B cell (primary cell): ENCODE results near the gene CWC25. TPM values are rescaled to one million over a fixed set of nuclear protein-coding genes. Genes with fewer than 3 reads are reported as not detected.

Experiments
- ATAC-seq: fragments of 200-7000 bp; cut with Tn5 transposase; one replicate; pipeline ENCODE4 v1.10.0; 2021; ENCODE audit warnings: low read depth, mild to moderate bottlenecking, moderate number of reproducible peaks, moderate library complexity
- CTCF ChIA-PET: fragments of 350-600 bp; sonication (Branson Sonifier 250); formaldehyde crosslinking; loops from one replicate; lab custom pipeline; 2021; ENCODE audit warnings: antibody characterized with exemption, inconsistent platforms; lab: Charles Lee
- POLR2A ChIA-PET: fragments of 350-600 bp; sonication (Branson Sonifier 250); formaldehyde crosslinking; loops from one replicate; lab custom pipeline; 2021; ENCODE audit warnings: antibody characterized with exemption; lab: Charles Lee
- DNase-seq: peaks from one replicate; pipeline ENCODE4 v3.0.0; 2013
- H2AFZ ChIP-seq: 2 replicates; pipeline ENCODE4 v1.6.1; 2012; ENCODE audit warnings: mild to moderate bottlenecking, low read depth, low read length; ENCODE audit not compliant: insufficient read depth, poor library complexity, severe bottlenecking
- H3K27ac ChIP-seq, 2 donors: 1 replicate in 1 of 2; 2 replicates in 1 of 2; pipeline ENCODE4 v1.5.1; 2012 to 2013; ENCODE audit warnings: low read length in 2 of 2, mild to moderate bottlenecking in 2 of 2, moderate library complexity in 1 of 2
- H3K27me3 ChIP-seq, 4 experiments: fragments of 200-600 bp in 1 of 4; sonication (generic) in 1 of 4; replicated peaks in 1 of 4; 1 replicate in 2 of 4; 2 replicates in 2 of 4; pipeline versions ENCODE4 v1.6.1 to v1.7.0; 2013 to 2016; ENCODE audit warnings: low read length in 3 of 4, mild to moderate bottlenecking in 2 of 4, mixed read lengths in 1 of 4, moderate library complexity in 1 of 4; ENCODE audit not compliant: insufficient read depth in 4 of 4, control insufficient read depth in 3 of 4; ENCODE audit errors: control extremely low read depth in 1 of 4
- H3K36me3 ChIP-seq, 2 experiments: replicated peaks in 1 of 2; 1 replicate in 1 of 2; 2 replicates in 1 of 2; pipeline versions ENCODE4 v1.6.1 to v1.7.1; 2013; ENCODE audit warnings: low read length in 1 of 2; ENCODE audit not compliant: insufficient read depth in 2 of 2, control insufficient read depth in 1 of 2; ENCODE audit errors: control extremely low read depth in 1 of 2, extremely low read depth in 1 of 2
- H3K4me1 ChIP-seq, 2 donors: fragments of 200-600 bp in 1 of 2; sonication (generic) in 1 of 2; 1 replicate in 1 of 2; 2 replicates in 1 of 2; pipeline versions ENCODE4 v1.5.1 to v1.6.1; 2013 to 2017; ENCODE audit warnings: low read length in 2 of 2; ENCODE audit not compliant: control insufficient read depth in 2 of 2, insufficient read depth in 2 of 2
- H3K4me2 ChIP-seq: replicated peaks from 2 replicates; pipeline ENCODE3; 2012; ENCODE audit warnings: mild to moderate bottlenecking, low read depth, low read length; ENCODE audit not compliant: poor library complexity, severe bottlenecking
- H3K4me3 ChIP-seq, 5 experiments: fragments of 200-600 bp in 1 of 5; sonication (generic) in 1 of 5; 1 replicate in 3 of 5; 2 replicates in 2 of 5; pipeline versions ENCODE4 v1.5.1 to v1.7.0; 2011 to 2016; ENCODE audit warnings: low read length in 4 of 5, mild to moderate bottlenecking in 4 of 5, low read depth in 2 of 5, control low read depth in 1 of 5, moderate library complexity in 1 of 5; ENCODE audit not compliant: insufficient read depth in 1 of 5; ENCODE audit errors: control extremely low read depth in 1 of 5, extremely low read depth in 1 of 5
- H3K79me2 ChIP-seq: fragments of 200-600 bp; sonication (generic); one replicate; pipeline ENCODE4 v1.6.0; 2016; ENCODE audit warnings: low read length; ENCODE audit not compliant: control insufficient read depth, insufficient read depth
- H3K9ac ChIP-seq: fragments of 200-600 bp; sonication (generic); 2 replicates; pipeline ENCODE4 v1.6.1; 2017; ENCODE audit warnings: mild to moderate bottlenecking, low read length, moderate library complexity
- H3K9me3 ChIP-seq, 3 donors: one replicate each; pipeline versions ENCODE4 v1.6.1 to v1.7.1; 2013; ENCODE audit warnings: low read length in 2 of 3; ENCODE audit not compliant: control insufficient read depth in 2 of 3, insufficient read depth in 1 of 3; ENCODE audit errors: control extremely low read depth in 1 of 3
- H4K20me1 ChIP-seq: 2 replicates; pipeline ENCODE4 v1.6.0; 2012; ENCODE audit warnings: mild to moderate bottlenecking, low read length; ENCODE audit not compliant: insufficient read depth, control insufficient read depth, poor library complexity, severe bottlenecking
- H3K27ac Mint-ChIP-seq: one replicate; pipeline ENCODE4 v1.8.0; 2021; ENCODE audit warnings: mixed read lengths
- H3K27me3 Mint-ChIP-seq: one replicate; pipeline ENCODE4 v1.8.0; 2021; ENCODE audit warnings: mixed read lengths
- H3K4me1 Mint-ChIP-seq: one replicate; pipeline ENCODE4 v1.8.0; 2021; ENCODE audit warnings: mixed read lengths
- H3K4me3 Mint-ChIP-seq: one replicate; pipeline ENCODE4 v1.8.0; 2021; ENCODE audit warnings: mixed read lengths
- H3K9me3 Mint-ChIP-seq: one replicate; pipeline ENCODE4 v1.8.0; 2022; ENCODE audit warnings: mixed read lengths; ENCODE audit not compliant: insufficient read depth
- CTCF ChIP-seq: fragments of 200-600 bp; IDR thresholded peaks from one replicate; pipeline ENCODE4 v1.8.0; 2022; ENCODE audit warnings: antibody characterized with exemption, mild to moderate bottlenecking
- EZH2 ChIP-seq: IDR thresholded peaks from 2 replicates; pipeline ENCODE4 v1.6.1; 2012; ENCODE audit warnings: borderline replicate concordance, low read depth, mild to moderate bottlenecking, moderate library complexity, low read length; ENCODE audit not compliant: insufficient read depth, poor library complexity, severe bottlenecking
- WGBS: methylation state at CpG from one replicate; pipeline ENCODE4 v1.1.5; 2013; ENCODE audit warnings: missing lambda C conversion rate; ENCODE audit not compliant: insufficient coverage; 5-methylcytosine and 5-hydroxymethylcytosine counted together
- intact Hi-C: fragments of 100-400 bp; cut with micrococcal nuclease; formaldehyde crosslinking; loops from one replicate; pipeline ENCODE4 v1.10.0; 2022
- polyA plus RNA-seq: library from polyadenylated mRNA; depleted of rRNA; stranded (reverse); fragments of >200 nt; gene quantifications from 2 replicates; pipeline ENCODE4 v1.2.3, GENCODE V29; 2012
- total RNA-seq, 2 donors: library from RNA; stranded (reverse); fragments of 120-200 nt in 1 of 2; gene quantifications; 1 replicate in 1 of 2; 2 replicates in 1 of 2; pipeline versions ENCODE4 v1.2.3 to v1.2.4, GENCODE V29; 2013 to 2022

CWC25 gene
- total and polyA plus RNA-seq, 2 donors (not counting 1 experiment from before 2014, with no cell fraction given) = 39.3 to 40.8 TPM

- POLR2A ChIA-PET = no interaction called here
- Histone ChIP-seq H3K4me3 (no peak overlapping the region), H4K20me1 (no peaks in the 10 kb centered on the region), H3K36me3 (peaks cover 3 to 70% of the 10 kb centered on the region in 2 experiments), H3K9ac (no peak overlapping the region), H3K4me2 (no peak overlapping the region), H2AFZ (no peak overlapping the region), H3K4me1 (no peaks in the 10 kb centered on the region), H3K27me3 (no peaks in the 10 kb centered on the region), H3K9me3 (no peaks in the 10 kb centered on the region), H3K79me2 (no peaks in the 10 kb centered on the region), H3K27ac (no peak overlapping the region)
- Mint-ChIP-seq H3K4me3 (no peak overlapping the region), H3K9me3 (no peaks in the 10 kb centered on the region), H3K27me3 (no peaks in the 10 kb centered on the region), H3K4me1 (no peaks in the 10 kb centered on the region), H3K27ac (no peak overlapping the region)
- ATAC-seq = no peak
- DNase-seq = no peak
- intact Hi-C loops = no loop called here
- CTCF ChIA-PET = interaction anchor here (0.8 kb wide), 1 partner anchor 92 kb away, joined by 3 read pairs; no protein-coding TSS in a partner anchor
- no peak for TF ChIP-seq EZH2
- no peak for TF ChIP-seq CTCF
Measured at GRCh38 chr17:38773258-38773657, 51.9 kb downstream of the CWC25 start.

DNA sequence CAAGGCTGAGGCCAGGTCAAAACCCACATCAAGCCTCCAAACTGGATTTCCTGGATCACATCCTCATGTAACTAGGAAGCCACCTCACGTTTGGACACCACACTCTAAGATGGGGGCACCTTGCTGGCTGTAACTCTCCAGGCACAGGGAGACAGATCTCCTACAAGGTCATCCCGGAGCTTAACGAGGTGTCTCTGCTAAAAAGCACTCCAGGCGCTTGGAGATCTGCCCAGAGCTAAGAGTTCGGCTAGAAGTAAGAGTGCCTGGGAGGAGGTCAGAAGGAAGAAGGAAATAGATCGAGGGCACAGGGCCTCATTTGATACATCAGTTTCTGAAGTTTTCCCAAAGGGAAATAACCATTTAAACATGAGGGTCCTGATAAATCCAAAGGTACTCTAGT, 56.7 kb downstream of the CWC25 start:
- ChIA-PET CTCF (no interaction called here), POLR2A (no interaction called here)
- H3K9me3 ChIP-seq = no peaks in the 10 kb centered on the region
- H4K20me1 ChIP-seq = no peaks in the 10 kb centered on the region
- H3K4me3 ChIP-seq = no peak overlapping the region
- H3K79me2 ChIP-seq = no peaks in the 10 kb centered on the region
- H3K27me3 Mint-ChIP-seq = no peaks in the 10 kb centered on the region
- intact Hi-C loops = no loop called here
- no peak overlapping the region for H3K4me2 ChIP-seq
- no peaks in the 10 kb centered on the region for H3K4me1 ChIP-seq
- H3K27me3 ChIP-seq = no peaks in the 10 kb centered on the region
- peaks cover 2 to 78% of the 10 kb centered on the region in 2 experiments for H3K36me3 ChIP-seq
- ATAC-seq = no peak
- H3K9me3 Mint-ChIP-seq = no peaks in the 10 kb centered on the region
- 96% methylated on average over 5 of the region's 6 CpGs for WGBS
- TF ChIP-seq EZH2 = no peak
- no peak for TF ChIP-seq CTCF
- H3K4me3 Mint-ChIP-seq = no peak overlapping the region
- H2AFZ ChIP-seq = no peak overlapping the region
- no peak overlapping the region for H3K9ac ChIP-seq
- H3K4me1 Mint-ChIP-seq = no peaks in the 10 kb centered on the region
- DNase-seq = no peak
- H3K27ac Mint-ChIP-seq = no peak overlapping the region
- no peak overlapping the region for H3K27ac ChIP-seq
